ENCODE data around the gene PRLR. TPM values are rescaled to one million over a fixed set of nuclear protein-coding genes. Genes with fewer than 3 reads are reported as not detected.

PRLR gene
- total and polyA plus RNA-seq, 8 donors = 0.61 to 16.6 (median 8.1) TPM

GRCh38 chr5:35127006-35127405 is 103.3 kb downstream of the PRLR start:
- TF ChIP-seq, protein P1, sequence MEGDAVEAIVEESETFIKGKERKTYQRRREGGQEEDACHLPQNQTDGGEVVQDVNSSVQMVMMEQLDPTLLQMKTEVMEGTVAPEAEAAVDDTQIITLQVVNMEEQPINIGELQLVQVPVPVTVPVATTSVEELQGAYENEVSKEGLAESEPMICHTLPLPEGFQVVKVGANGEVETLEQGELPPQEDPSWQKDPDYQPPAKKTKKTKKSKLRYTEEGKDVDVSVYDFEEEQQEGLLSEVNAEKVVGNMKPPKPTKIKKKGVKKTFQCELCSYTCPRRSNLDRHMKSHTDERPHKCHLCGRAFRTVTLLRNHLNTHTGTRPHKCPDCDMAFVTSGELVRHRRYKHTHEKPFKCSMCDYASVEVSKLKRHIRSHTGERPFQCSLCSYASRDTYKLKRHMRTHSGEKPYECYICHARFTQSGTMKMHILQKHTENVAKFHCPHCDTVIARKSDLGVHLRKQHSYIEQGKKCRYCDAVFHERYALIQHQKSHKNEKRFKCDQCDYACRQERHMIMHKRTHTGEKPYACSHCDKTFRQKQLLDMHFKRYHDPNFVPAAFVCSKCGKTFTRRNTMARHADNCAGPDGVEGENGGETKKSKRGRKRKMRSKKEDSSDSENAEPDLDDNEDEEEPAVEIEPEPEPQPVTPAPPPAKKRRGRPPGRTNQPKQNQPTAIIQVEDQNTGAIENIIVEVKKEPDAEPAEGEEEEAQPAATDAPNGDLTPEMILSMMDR (IDR thresholded peaks at IDR 0.05) = no peak
- H3K27ac ChIP-seq = no peak overlapping the region
- H3K4me1 ChIP-seq = peaks cover 11 to 15% (median 12%) of the 10 kb centered on the region in 3 donors
- peak in 1 of 4 donors; percentile 10 for ATAC-seq
- DNase-seq = peak in 2 of 6 donors; percentile 19 to 52
- no peaks in the 10 kb centered on the region for H3K36me3 ChIP-seq
- H3K9me3 ChIP-seq = no peaks in the 10 kb centered on the region
- H3K27me3 ChIP-seq = no peaks in the 10 kb centered on the region
- intact Hi-C loops (cut with DNase I) = no loop called here
- no peak for FAIRE-seq
- WGBS, 2 donors = 26 to 29% methylated on average over 1 of the region's 1 CpG
- H3K4me3 ChIP-seq = no peak overlapping the region

- Histone ChIP-seq H3K36me3 (no peaks in the 10 kb centered on the region), H3K27ac (no peak overlapping the region), H3K27me3 (no peaks in the 10 kb centered on the region), H3K9me3 (no peaks in the 10 kb centered on the region), H3K4me3 (no peak overlapping the region), H3K4me1 (peaks cover 11 to 15% (median 12%) of the 10 kb centered on the region in 3 donors)
- no peak for FAIRE-seq
- intact Hi-C loops (cut with DNase I) = no loop called here
- WGBS, 2 donors = 75% methylated on average over 2 of the region's 2 CpGs
- no peak for DNase-seq
- TF ChIP-seq, protein P1 (IDR thresholded peaks at IDR 0.05) = no peak
- ATAC-seq = no peak
Observed at GRCh38 chr5:35125746-35126145, 104.5 kb downstream of the PRLR start.

- no peak for ATAC-seq
- Histone ChIP-seq H3K27ac (no peak overlapping the region), H3K27me3 (no peaks in the 10 kb centered on the region), H3K4me3 (no peak overlapping the region), H3K4me1 (peaks cover 11 to 15% (median 12%) of the 10 kb centered on the region in 3 donors), H3K9me3 (no peaks in the 10 kb centered on the region), H3K36me3 (no peaks in the 10 kb centered on the region)
- DNase-seq = no peak
- 72 to 82% methylated on average over 2 of the region's 2 CpGs for WGBS, 2 donors
- no peak for FAIRE-seq
- intact Hi-C loops (cut with DNase I) = no loop called here
- TF ChIP-seq, protein P1 (IDR thresholded peaks at IDR 0.05) = no peak
Observed at GRCh38 chr5:35124932-35125331, 105.4 kb downstream of the PRLR start.

DNA sequence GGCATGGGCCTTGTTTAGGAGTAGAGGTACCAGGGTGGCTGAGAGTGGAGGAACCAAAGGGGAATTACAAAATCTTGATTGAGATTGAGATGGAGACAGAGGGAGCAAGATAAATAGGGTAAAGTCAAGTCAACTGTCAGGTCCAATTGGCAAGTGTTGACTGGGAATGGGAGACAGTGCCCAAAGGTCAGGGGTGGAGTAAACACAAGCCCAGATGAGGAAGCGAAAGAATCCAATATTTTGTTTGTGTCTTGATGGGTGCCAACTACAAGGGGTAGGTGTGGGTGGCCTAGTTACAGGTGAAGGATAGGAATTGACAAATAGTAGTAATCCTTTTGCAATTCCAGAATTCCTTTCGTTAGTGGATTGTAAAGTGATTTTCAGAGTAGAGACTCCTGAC is 107.5 kb downstream of the PRLR start:
- no peak for FAIRE-seq

DNA sequence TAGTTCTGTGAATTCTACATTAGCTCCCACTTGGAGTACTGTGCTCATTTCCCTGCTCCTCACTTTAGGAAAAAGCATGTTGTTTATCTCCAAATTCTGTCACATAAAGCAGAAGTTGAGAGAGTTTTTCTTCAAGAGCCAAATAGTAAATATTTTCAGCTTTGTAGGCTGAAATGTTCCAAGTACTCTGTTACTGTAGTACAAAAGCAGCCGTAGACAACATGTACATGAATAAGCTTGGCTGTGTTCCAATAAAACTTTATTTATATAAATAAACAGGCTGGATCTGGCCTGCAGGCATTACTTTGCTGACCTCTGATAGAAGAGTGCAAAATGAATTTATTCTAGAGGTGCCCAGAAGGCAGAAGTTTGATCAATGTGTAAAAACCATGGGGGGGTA is 109.6 kb downstream of the PRLR start:
- Histone ChIP-seq H3K27ac (no peak overlapping the region), H3K4me1 (peaks cover 0 to 4% (median 0%) of the 10 kb centered on the region in 3 donors), H3K27me3 (no peaks in the 10 kb centered on the region), H3K4me3 (no peak overlapping the region), H3K9me3 (no peaks in the 10 kb centered on the region), H3K36me3 (no peaks in the 10 kb centered on the region)
- intact Hi-C loops (cut with DNase I) = no loop called here
- TF ChIP-seq, protein P1 (IDR thresholded peaks at IDR 0.05) = no peak
- no peak for DNase-seq
- 53 to 58% methylated on average over 1 of the region's 1 CpG for WGBS, 2 donors
- no peak for ATAC-seq
- FAIRE-seq = no peak

More for the DNA sequence above, 107.5 kb downstream of the PRLR start:
- 62 to 72% methylated on average over 2 of the region's 2 CpGs for WGBS, 2 donors
- intact Hi-C loops (cut with DNase I) = no loop called here
- no peak for ATAC-seq
- TF ChIP-seq, protein P1 (IDR thresholded peaks at IDR 0.05) = no peak
- no peak for DNase-seq
- Histone ChIP-seq H3K9me3 (no peaks in the 10 kb centered on the region), H3K4me1 (peaks cover 4 to 15% (median 10%) of the 10 kb centered on the region in 3 donors), H3K4me3 (no peak overlapping the region), H3K36me3 (no peaks in the 10 kb centered on the region), H3K27ac (no peak overlapping the region), H3K27me3 (no peaks in the 10 kb centered on the region)
